ENCODE measurements around the gene KLK5.

- TF ChIP-seq, protein P1, sequence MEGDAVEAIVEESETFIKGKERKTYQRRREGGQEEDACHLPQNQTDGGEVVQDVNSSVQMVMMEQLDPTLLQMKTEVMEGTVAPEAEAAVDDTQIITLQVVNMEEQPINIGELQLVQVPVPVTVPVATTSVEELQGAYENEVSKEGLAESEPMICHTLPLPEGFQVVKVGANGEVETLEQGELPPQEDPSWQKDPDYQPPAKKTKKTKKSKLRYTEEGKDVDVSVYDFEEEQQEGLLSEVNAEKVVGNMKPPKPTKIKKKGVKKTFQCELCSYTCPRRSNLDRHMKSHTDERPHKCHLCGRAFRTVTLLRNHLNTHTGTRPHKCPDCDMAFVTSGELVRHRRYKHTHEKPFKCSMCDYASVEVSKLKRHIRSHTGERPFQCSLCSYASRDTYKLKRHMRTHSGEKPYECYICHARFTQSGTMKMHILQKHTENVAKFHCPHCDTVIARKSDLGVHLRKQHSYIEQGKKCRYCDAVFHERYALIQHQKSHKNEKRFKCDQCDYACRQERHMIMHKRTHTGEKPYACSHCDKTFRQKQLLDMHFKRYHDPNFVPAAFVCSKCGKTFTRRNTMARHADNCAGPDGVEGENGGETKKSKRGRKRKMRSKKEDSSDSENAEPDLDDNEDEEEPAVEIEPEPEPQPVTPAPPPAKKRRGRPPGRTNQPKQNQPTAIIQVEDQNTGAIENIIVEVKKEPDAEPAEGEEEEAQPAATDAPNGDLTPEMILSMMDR (IDR thresholded peaks at IDR 0.05; ENCODE audit: low read depth, low read length, missing input control), result no peak
- TF ChIP-seq YY1 (IDR thresholded peaks at IDR 0.05), result no peak
- TF ChIP-seq RAD21 (IDR thresholded peaks at IDR 0.05), result no peak
- TF ChIP-seq REST (IDR thresholded peaks at IDR 0.05), result no peak
- no peak for TF ChIP-seq TAF1 (conservative IDR thresholded peaks at IDR 0.05)
- TF ChIP-seq SP1 (IDR thresholded peaks at IDR 0.05), result no peak
Measured at GRCh38 chr19:50933640-50934039, 19.2 kb downstream of the KLK5 start.

Measured in liver (tissue), 3 donors.